Caco-2 (cell line): ENCODE data around the gene AHNAK2. TPM values are rescaled to one million over a fixed set of nuclear protein-coding genes. Genes with fewer than 3 reads are reported as not detected.
"Not testable (repeated sequence)": the region's sequence is repeated elsewhere in the genome, so short reads cannot be mapped to it uniquely, and the experiment has no call there.

Source experiments
- BruUV-seq: library from RNA; stranded (reverse); fragments of 400-500 nt; replicated peaks from 2 replicates; lab custom pipeline; 2021; lab: Mats Ljungman, UMichigan
- CTCF ChIA-PET: fragments of 300-600 bp; sonication (Branson Sonifier 250); formaldehyde crosslinking; loops from one replicate; lab custom pipeline; 2022; ENCODE audit warnings: antibody characterized with exemption; lab: Charles Lee
- POLR2A ChIA-PET: fragments of 300-600 bp; sonication (Branson Sonifier 250); formaldehyde crosslinking; loops from one replicate; lab custom pipeline; 2022; ENCODE audit warnings: antibody characterized with exemption; lab: Charles Lee
- DNase-seq, 2 experiments: peaks; one replicate each; pipeline versions ENCODE4 v3.0.0 to v3.0.0-alpha.2; 2020 to 2022
- H3K27me3 ChIP-seq: replicated peaks from 2 replicates; pipeline ENCODE4 v1.6.0; 2011; ENCODE audit warnings: low read length; ENCODE audit not compliant: control insufficient read depth, insufficient read depth
- H3K36me3 ChIP-seq: 2 replicates; pipeline ENCODE4 v1.5.1; 2011; ENCODE audit warnings: low read length; ENCODE audit not compliant: control insufficient read depth, insufficient read depth
- H3K4me1 ChIP-seq: fragments of 250-450 bp; sonication (Bioruptor Pico); 2 replicates; pipeline ENCODE4 v1.5.1; 2020; ENCODE audit warnings: mild to moderate bottlenecking
- H3K4me3 ChIP-seq: 2 replicates; pipeline ENCODE4 v1.5.1; 2011; ENCODE audit warnings: low read depth, mild to moderate bottlenecking, control low read depth, low read length
- H3K9me3 ChIP-seq: fragments of 250-450 bp; sonication (Bioruptor Pico); 2 replicates; pipeline ENCODE4 v1.5.1; 2020; ENCODE audit warnings: mild to moderate bottlenecking, moderate library complexity
- H3K27ac Mint-ChIP-seq: one replicate; pipeline ENCODE4 v1.8.0; 2022; ENCODE audit warnings: mixed read lengths; ENCODE audit not compliant: unreplicated experiment
- H3K27me3 Mint-ChIP-seq: one replicate; pipeline ENCODE4 v1.8.0; 2022; ENCODE audit warnings: mixed read lengths; ENCODE audit not compliant: insufficient read depth, unreplicated experiment
- H3K36me3 Mint-ChIP-seq: one replicate; pipeline ENCODE4 v1.8.0; 2022; ENCODE audit warnings: mild to moderate bottlenecking, mixed read lengths; ENCODE audit not compliant: insufficient read depth, unreplicated experiment
- H3K4me1 Mint-ChIP-seq: one replicate; pipeline ENCODE4 v1.8.0; 2022; ENCODE audit warnings: low read depth, mixed read lengths; ENCODE audit not compliant: unreplicated experiment
- H3K4me3 Mint-ChIP-seq: one replicate; pipeline ENCODE4 v1.8.0; 2022; ENCODE audit warnings: mild to moderate bottlenecking, moderate library complexity, mixed read lengths; ENCODE audit not compliant: unreplicated experiment
- H3K9me3 Mint-ChIP-seq: one replicate; pipeline ENCODE4 v1.8.0; 2022; ENCODE audit warnings: mixed read lengths; ENCODE audit not compliant: unreplicated experiment
- intact Hi-C: fragments of 100-400 bp; cut with micrococcal nuclease; formaldehyde crosslinking; loops from one replicate; pipeline ENCODE4 v1.10.0; 2022; ENCODE audit not compliant: unreplicated experiment
- total RNA-seq: library from RNA; stranded (reverse); gene quantifications from 2 replicates; pipeline ENCODE4 v1.2.3, GENCODE V29; 2022
- TF ChIP-seq, protein P1 (sequence below), 2 experiments: fragments of 200-600 bp in 1 of 2; IDR thresholded peaks; 1 replicate in 1 of 2; 2 replicates in 1 of 2; pipeline versions ENCODE4 v1.5.1 to v1.8.0; 2011 to 2022; ENCODE audit warnings: antibody characterized with exemption in 1 of 2, control low read depth in 1 of 2, inconsistent platforms in 1 of 2, low read depth in 1 of 2, low read length in 1 of 2, mild to moderate bottlenecking in 1 of 2, moderate library complexity in 1 of 2; ENCODE audit not compliant: insufficient read depth in 1 of 2, severe bottlenecking in 1 of 2, unreplicated experiment in 1 of 2

The AHNAK2 gene
- total RNA-seq, 1 experiment from 2014 or later = 0.77 TPM

DNA sequence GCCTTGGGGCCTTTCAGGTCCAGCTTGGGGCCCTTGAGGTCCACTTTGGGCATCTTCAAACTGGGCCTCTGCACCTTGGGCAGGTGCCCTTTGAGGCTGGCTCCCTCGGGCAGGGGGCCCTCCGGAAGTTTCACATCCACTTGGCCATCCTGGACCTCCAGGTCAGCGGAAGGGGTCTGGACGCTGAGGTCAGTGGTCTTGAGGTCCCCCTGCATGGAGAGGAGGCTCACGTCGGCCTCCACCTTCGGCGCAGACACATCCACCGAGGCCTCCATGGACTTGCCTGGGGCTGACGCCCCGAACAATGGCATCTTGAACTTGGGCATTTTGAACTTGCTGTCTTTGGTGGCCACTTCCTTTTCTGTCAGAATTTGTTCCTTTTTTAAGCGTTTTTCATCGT is 25.1 kb downstream of the AHNAK2 start:
- Mint-ChIP-seq H3K4me1 (no peaks in the 10 kb centered on the region), H3K27ac (no peak overlapping the region), H3K4me3 (no peak overlapping the region), H3K27me3 (peaks cover 16% of the 10 kb centered on the region), H3K9me3 (no peaks in the 10 kb centered on the region), H3K36me3 (no peaks in the 10 kb centered on the region)
- no peak for DNase-seq
- H3K9me3 ChIP-seq = no peaks in the 10 kb centered on the region
- BruUV-seq = no TSS peak
- H3K36me3 ChIP-seq = no peaks in the 10 kb centered on the region
- intact Hi-C loops = no loop called here
- TF ChIP-seq, protein P1, sequence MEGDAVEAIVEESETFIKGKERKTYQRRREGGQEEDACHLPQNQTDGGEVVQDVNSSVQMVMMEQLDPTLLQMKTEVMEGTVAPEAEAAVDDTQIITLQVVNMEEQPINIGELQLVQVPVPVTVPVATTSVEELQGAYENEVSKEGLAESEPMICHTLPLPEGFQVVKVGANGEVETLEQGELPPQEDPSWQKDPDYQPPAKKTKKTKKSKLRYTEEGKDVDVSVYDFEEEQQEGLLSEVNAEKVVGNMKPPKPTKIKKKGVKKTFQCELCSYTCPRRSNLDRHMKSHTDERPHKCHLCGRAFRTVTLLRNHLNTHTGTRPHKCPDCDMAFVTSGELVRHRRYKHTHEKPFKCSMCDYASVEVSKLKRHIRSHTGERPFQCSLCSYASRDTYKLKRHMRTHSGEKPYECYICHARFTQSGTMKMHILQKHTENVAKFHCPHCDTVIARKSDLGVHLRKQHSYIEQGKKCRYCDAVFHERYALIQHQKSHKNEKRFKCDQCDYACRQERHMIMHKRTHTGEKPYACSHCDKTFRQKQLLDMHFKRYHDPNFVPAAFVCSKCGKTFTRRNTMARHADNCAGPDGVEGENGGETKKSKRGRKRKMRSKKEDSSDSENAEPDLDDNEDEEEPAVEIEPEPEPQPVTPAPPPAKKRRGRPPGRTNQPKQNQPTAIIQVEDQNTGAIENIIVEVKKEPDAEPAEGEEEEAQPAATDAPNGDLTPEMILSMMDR (IDR thresholded peaks at IDR 0.05; ENCODE audit: insufficient read depth in 1 of 2, low read depth in 1 of 2, low read length in 1 of 2, severe bottlenecking in 1 of 2, unreplicated experiment in 1 of 2) = no peak
- H3K27me3 ChIP-seq = no peaks in the 10 kb centered on the region
- ChIA-PET POLR2A (no interaction called here), CTCF (no interaction called here)
- no peak overlapping the region for H3K4me3 ChIP-seq
- no peaks in the 10 kb centered on the region for H3K4me1 ChIP-seq

DNA sequence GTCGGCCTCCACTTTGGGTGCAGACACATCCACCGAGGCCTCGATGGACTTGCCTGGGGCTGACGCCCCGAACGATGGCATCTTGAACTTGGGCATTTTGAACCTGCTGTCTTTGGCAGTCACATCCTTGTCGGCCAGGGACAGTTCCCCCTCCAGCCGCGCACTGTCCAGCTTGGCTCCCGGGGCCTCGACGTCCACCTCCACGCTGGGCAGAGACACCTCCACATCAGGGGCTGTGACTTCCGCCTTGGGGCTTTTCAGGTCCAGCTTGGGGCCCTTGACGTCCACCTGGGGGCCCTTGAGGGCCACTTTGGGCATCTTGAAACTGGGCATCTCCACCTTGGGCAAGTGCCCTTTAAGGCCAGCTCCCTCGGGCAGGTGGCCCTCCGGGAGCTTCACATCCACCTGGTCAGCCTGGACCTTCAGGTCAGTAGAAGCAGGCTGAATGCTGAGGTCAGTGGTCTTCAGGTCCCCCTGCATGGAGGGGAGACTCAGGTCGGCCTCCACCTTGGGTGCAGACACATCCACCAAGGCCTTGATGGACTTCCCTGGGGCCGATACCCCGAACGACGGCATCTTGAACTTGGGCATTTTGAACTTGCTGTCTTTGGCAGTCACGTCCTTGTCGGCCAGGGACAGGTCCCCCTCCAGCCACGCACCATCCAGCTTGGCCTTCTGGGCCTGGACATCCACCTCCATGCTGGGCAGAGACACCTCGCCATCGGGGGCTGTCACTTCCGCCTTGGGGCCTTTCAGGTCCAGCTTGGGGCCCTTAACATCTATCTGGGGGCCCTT is 26.1 kb downstream of the AHNAK2 start:
- H3K27me3 ChIP-seq, H3K36me3 ChIP-seq, H3K4me1 Mint-ChIP-seq, intact Hi-C loops, H3K4me3 Mint-ChIP-seq, H3K4me3 ChIP-seq, H3K9me3 ChIP-seq, H3K36me3 Mint-ChIP-seq, H3K27ac Mint-ChIP-seq, H3K4me1 ChIP-seq, BruUV-seq, DNase-seq, CTCF ChIA-PET, H3K9me3 Mint-ChIP-seq: not testable (repeated sequence)
- POLR2A ChIA-PET = interaction anchor here (0.5 kb wide), 1 partner anchor 123 kb away, joined by 4 read pairs; no protein-coding TSS in a partner anchor
- peaks cover 11% of the 10 kb centered on the region for H3K27me3 Mint-ChIP-seq

DNA sequence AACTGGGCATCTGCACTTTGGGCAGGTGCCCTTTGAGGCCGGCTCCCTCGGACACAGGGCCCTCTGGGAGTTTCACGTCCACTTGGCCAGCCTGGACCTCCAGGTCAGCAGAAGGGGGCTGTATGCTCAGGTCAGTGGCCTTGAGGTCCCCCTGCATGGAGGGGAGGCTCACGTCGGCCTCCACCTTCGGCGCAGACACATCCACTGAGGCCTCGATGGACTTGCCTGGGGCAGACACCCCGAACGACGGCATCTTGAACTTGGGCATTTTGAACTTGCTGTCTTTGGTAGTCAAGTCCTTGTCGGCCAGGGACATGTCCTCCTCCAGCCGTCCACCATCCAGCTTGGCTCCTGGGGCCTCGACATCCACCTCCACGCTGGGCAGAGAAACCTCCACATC is 27.5 kb downstream of the AHNAK2 start:
- DNase-seq, H3K9me3 Mint-ChIP-seq, H3K27ac Mint-ChIP-seq, POLR2A ChIA-PET, H3K9me3 ChIP-seq, H3K36me3 Mint-ChIP-seq, intact Hi-C loops, BruUV-seq, CTCF ChIA-PET, H3K4me1 Mint-ChIP-seq, H3K27me3 ChIP-seq, H3K4me3 ChIP-seq, H3K4me1 ChIP-seq, H3K36me3 ChIP-seq, H3K4me3 Mint-ChIP-seq: not testable (repeated sequence)
- peaks cover 11% of the 10 kb centered on the region for H3K27me3 Mint-ChIP-seq

DNA sequence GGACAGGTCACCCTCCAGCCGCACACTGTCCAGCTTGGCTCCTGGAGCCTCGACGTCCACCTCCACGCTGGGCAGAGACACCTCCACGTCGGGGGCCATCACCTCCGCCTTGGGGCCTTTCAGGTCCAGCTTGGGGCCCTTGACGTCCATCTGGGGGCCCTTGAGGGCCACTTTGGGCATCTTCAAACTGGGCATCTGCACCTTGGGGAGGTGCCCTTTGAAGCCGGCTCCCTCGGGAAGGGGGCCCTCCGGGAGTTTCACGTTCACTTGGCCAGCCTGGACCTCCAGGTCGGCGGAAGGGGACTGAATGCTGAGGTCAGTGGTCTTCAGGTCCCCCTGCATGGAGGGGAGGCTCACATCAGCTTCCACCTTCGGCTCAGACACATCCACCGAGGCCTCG is 28.2 kb downstream of the AHNAK2 start:
- Mint-ChIP-seq H3K4me1 (no peaks in the 10 kb centered on the region), H3K27ac (no peak overlapping the region), H3K9me3 (no peaks in the 10 kb centered on the region), H3K4me3 (no peak overlapping the region), H3K27me3 (peaks cover 11% of the 10 kb centered on the region), H3K36me3 (no peaks in the 10 kb centered on the region)
- no TSS peak for BruUV-seq
- H3K9me3 ChIP-seq = no peaks in the 10 kb centered on the region
- no peaks in the 10 kb centered on the region for H3K4me1 ChIP-seq
- ChIA-PET CTCF (no interaction called here), POLR2A (no interaction called here)
- TF ChIP-seq, protein P1 (IDR thresholded peaks at IDR 0.05; ENCODE audit: insufficient read depth in 1 of 2, low read depth in 1 of 2, low read length in 1 of 2, severe bottlenecking in 1 of 2, unreplicated experiment in 1 of 2) = no peak
- no peak for DNase-seq
- no peak overlapping the region for H3K4me3 ChIP-seq
- H3K27me3 ChIP-seq = no peaks in the 10 kb centered on the region
- no peaks in the 10 kb centered on the region for H3K36me3 ChIP-seq
- intact Hi-C loops = no loop called here

DNA sequence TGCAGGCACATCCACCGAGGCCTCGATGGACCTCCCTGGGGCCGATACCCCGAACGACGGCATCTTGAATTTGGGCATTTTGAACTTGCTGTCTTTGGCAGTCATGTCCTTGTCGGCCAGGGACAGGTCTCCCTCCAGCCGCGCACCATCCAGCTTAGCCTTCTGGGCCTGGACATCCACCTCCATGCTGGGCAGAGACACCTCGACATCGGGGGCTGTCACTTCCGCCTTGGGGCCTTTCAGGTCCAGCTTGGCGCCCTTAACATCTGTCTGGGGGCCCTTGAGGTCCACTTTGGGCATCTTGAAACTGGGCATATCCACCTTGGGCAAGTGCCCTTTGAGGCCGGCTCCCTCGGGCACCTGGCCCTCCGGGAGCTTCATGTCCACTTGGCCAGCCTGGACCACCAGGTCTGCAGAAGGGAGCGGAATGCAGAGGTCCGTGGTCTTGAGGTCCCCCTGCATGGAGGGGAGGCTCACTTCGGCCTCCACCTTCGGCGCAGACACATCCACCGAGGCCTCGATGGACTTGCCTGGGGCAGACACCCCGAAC is 28.7 kb downstream of the AHNAK2 start:
- H3K36me3 ChIP-seq, H3K27me3 ChIP-seq, intact Hi-C loops, DNase-seq, H3K4me1 ChIP-seq, H3K4me3 ChIP-seq, H3K9me3 Mint-ChIP-seq, POLR2A ChIA-PET, H3K36me3 Mint-ChIP-seq, H3K4me3 Mint-ChIP-seq, H3K9me3 ChIP-seq, H3K27ac Mint-ChIP-seq, BruUV-seq, H3K4me1 Mint-ChIP-seq, CTCF ChIA-PET: not testable (repeated sequence)
- H3K27me3 Mint-ChIP-seq = peaks cover 10% of the 10 kb centered on the region
